Activated naive CD4-positive, alpha-beta T cell treated with anti-CD3 and anti-CD28 coated beads for 36 hours (primary cell): ENCODE measurements around the gene TMUB2. TPM values are rescaled to one million over a fixed set of nuclear protein-coding genes. Genes with fewer than 3 reads are reported as not detected.
A peak's percentile ranks its signal among the peaks of the same experiment; 100 is the strongest.

Experiments used
- CTCF ChIA-PET: fragments of 350-600 bp; sonication (Branson Sonifier 250); formaldehyde crosslinking; loops from one replicate; lab custom pipeline; 2021; ENCODE audit warnings: antibody characterized with exemption; lab: Charles Lee
- DNase-seq: peaks from one replicate; pipeline ENCODE4 v3.0.0-alpha.2; 2020
- H3K27ac Mint-ChIP-seq: one replicate; pipeline ENCODE4 v1.8.0; 2021; ENCODE audit warnings: mild to moderate bottlenecking, mixed read lengths
- H3K27me3 Mint-ChIP-seq: one replicate; pipeline ENCODE4 v1.8.0; 2021; ENCODE audit warnings: low read depth, mixed read lengths
- H3K36me3 Mint-ChIP-seq: one replicate; pipeline ENCODE4 v1.8.0; 2021; ENCODE audit warnings: low read depth, mixed read lengths
- H3K4me1 Mint-ChIP-seq: one replicate; pipeline ENCODE4 v1.8.0; 2021; ENCODE audit warnings: low read depth, mixed read lengths
- H3K4me3 Mint-ChIP-seq: one replicate; pipeline ENCODE4 v1.8.0; 2021; ENCODE audit warnings: mild to moderate bottlenecking, moderate library complexity, mixed read lengths
- H3K9me3 Mint-ChIP-seq: one replicate; pipeline ENCODE4 v1.8.0; 2021; ENCODE audit warnings: mixed read lengths
- intact Hi-C: fragments of 100-400 bp; cut with micrococcal nuclease; formaldehyde crosslinking; loops from one replicate; pipeline ENCODE4 v1.15.1; 2023
- total RNA-seq, 2 experiments: library from RNA; stranded (reverse); gene quantifications; one replicate each; pipeline ENCODE4 v1.2.3, GENCODE V29; 2021

Gene TMUB2
- total RNA-seq, 2 experiments from 2014 or later: 21.2 to 22.9 TPM

GRCh38 chr17:44197980-44198720, 11.4 kb downstream of the TMUB2 start:
- H3K4me1 Mint-ChIP-seq: peaks cover 21% of the 10 kb centered on the region
- peaks cover 22% of the 10 kb centered on the region for H3K36me3 Mint-ChIP-seq
- H3K27ac Mint-ChIP-seq: peak overlapping the region; percentile 83
- peak; percentile 54 for DNase-seq
- no peaks in the 10 kb centered on the region for H3K9me3 Mint-ChIP-seq
- peak overlapping the region; percentile 74 for H3K4me3 Mint-ChIP-seq
- intact Hi-C loops: no loop called here
- no peaks in the 10 kb centered on the region for H3K27me3 Mint-ChIP-seq
- CTCF ChIA-PET: interaction anchor here (0.6 to 2.0 kb wide), 6 partner anchors 12 to 147 kb away, joined by 3 to 9 read pairs (median 4); partner anchors contain the start of gene GRN

DNA sequence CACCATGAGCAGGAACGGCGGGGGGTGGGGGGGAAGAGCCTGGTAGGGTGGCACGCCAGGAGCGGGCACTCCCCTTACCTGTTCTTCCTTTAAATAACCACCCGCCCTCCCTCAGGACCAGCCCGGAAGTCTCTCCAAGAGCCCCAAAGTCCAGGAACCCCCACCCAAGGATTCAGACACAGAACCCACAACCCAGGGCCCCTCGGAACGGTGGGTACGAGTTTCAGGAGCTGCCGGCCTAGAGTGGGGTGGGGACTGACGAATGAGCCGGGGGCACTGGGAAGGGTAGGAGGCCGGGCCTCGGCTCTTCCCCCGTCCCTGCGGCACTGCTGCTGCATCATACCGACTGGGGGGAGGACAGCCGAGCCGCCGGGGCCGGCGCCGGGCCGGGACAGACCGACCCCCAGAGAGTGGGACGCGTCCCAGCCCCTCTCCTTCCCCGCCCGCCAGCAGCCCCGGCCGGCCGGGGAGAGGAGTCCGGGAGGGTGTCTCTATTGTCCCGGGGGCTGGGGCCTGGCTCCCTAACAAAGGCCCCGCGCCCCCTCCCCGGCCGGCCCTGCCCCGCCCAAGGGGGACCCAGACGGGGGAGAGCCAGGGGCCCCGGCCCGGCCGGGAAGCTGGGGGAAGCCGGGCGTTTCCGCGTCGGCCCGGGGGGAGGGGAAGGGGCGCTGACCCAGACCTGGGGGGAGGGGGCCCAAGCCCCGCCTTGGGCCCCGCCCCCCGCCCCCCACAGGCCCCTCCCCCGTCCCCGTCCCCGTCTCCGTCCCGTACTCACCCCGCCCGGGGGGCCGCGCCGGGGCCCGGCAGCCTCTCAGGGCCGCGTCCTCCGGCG, 12.2 kb downstream of the TMUB2 start:
- CTCF ChIA-PET: interaction anchor here (0.9 to 2.0 kb wide), 4 partner anchors 11 to 147 kb away, joined by 3 to 9 read pairs (median 6); partner anchors contain the start of gene GRN
- peak overlapping the region; percentile 83 for H3K27ac Mint-ChIP-seq
- H3K9me3 Mint-ChIP-seq: no peaks in the 10 kb centered on the region
- no peaks in the 10 kb centered on the region for H3K27me3 Mint-ChIP-seq
- peak; percentile 53 for DNase-seq
- H3K4me3 Mint-ChIP-seq: peak overlapping the region; percentile 74
- intact Hi-C loops: no loop called here
- H3K36me3 Mint-ChIP-seq: peaks cover 20% of the 10 kb centered on the region
- H3K4me1 Mint-ChIP-seq: peaks cover 29% of the 10 kb centered on the region

GRCh38 chr17:44199553-44200477, 13.0 kb downstream of the TMUB2 start, which contains the start of gene ATXN7L3:
Gene ATXN7L3, minus strand, starts transcription at chr17:44199884. Its CDS starts 1,814 bp downstream, at chr17:44198070.
- H3K27ac Mint-ChIP-seq: peak within 1 kb of the TSS; percentile 91
- H3K36me3 Mint-ChIP-seq: peaks cover 15% of the 10 kb centered on the region
- CTCF ChIA-PET: interaction anchor here (3.0 kb wide), 1 partner anchor 11 kb away, joined by 32 read pairs; no protein-coding TSS in a partner anchor
- intact Hi-C loops: loop anchor here (1.0 kb wide), 4 partner anchors 10 to 59 kb away; partner anchors contain the start of genes HROB and TMUB2
- no peaks in the 10 kb centered on the region for H3K9me3 Mint-ChIP-seq
- H3K4me1 Mint-ChIP-seq: peaks cover 36% of the 10 kb centered on the region
- no peaks in the 10 kb centered on the region for H3K27me3 Mint-ChIP-seq
- peak; percentile 100 for DNase-seq
- H3K4me3 Mint-ChIP-seq: peak within 1 kb of the TSS; percentile 86

DNA sequence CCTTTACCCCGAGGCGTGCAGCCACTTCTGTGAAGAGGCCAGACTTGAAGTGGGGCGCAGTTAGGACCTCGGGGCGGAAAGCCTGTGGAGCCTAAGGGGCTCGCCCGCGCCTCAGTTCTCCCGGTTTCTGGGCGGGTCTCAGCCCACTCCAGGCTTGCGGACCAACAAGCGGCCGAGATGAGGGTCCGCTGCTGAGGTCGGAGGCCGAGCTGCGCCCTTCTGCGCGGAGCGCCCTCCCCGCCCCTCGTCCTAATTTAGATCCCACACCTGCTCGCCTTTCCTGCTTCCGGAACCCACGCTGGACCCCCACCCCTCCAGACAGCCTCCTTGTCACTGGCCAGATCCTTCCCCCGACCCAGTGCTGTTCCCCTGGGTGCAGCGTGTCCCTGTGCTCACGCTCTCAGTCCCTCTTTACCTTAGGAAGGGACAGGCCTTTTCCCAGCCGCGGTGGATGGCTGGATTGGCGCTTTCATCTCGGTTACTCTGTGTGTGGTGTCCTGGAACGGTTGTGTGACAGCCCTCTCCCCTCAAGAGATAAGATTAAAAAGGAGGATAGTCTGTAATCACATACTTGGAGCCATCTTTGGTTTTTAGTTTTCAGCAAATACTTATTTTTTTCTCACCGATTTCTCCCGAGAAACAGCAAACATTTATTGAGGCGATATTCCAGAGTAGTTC, 13.8 kb downstream of the TMUB2 start:
- Mint-ChIP-seq H3K27ac (peak overlapping the region; percentile 91), H3K4me3 (peak overlapping the region; percentile 86), H3K4me1 (peaks cover 36% of the 10 kb centered on the region), H3K36me3 (peaks cover 12% of the 10 kb centered on the region), H3K27me3 (no peaks in the 10 kb centered on the region), H3K9me3 (no peaks in the 10 kb centered on the region)
- CTCF ChIA-PET: interaction anchor here (1.0 to 4.0 kb wide), 5 partner anchors 10 to 131 kb away, joined by 3 to 32 read pairs (median 8); partner anchors contain the start of gene TMUB2
- peak; percentile 27 for DNase-seq
- intact Hi-C loops: loop anchor here (1.0 kb wide), 4 partner anchors 10 to 59 kb away; partner anchors contain the start of genes HROB and TMUB2

- CTCF ChIA-PET: interaction anchor here (0.6 to 4.0 kb wide), 7 partner anchors 8 to 165 kb away, joined by 3 to 32 read pairs (median 8); partner anchors contain the start of gene TMUB2
- Mint-ChIP-seq H3K36me3 (peaks cover 14% of the 10 kb centered on the region), H3K4me1 (peaks cover 34% of the 10 kb centered on the region), H3K27ac (no peak overlapping the region), H3K9me3 (no peaks in the 10 kb centered on the region), H3K4me3 (no peak overlapping the region), H3K27me3 (no peaks in the 10 kb centered on the region)
- intact Hi-C loops: loop anchor here (1.0 kb wide), 1 partner anchor 129 kb away; no protein-coding TSS in a partner anchor
- no peak for DNase-seq
Measured at GRCh38 chr17:44202756-44203155, 16.0 kb downstream of the TMUB2 start.

GRCh38 chr17:44203731-44204440, 17.1 kb downstream of the TMUB2 start:
- Mint-ChIP-seq H3K36me3 (peaks cover 22% of the 10 kb centered on the region), H3K9me3 (no peaks in the 10 kb centered on the region), H3K27ac (peak overlapping the region; percentile 74), H3K27me3 (no peaks in the 10 kb centered on the region), H3K4me1 (peaks cover 36% of the 10 kb centered on the region), H3K4me3 (no peak overlapping the region)
- CTCF ChIA-PET: interaction anchor here (0.6 to 4.0 kb wide), 14 partner anchors 10 to 164 kb away, joined by 3 to 15 read pairs (median 5); partner anchors contain the start of genes FAM171A2, GRN and TMUB2
- intact Hi-C loops: loop anchor here (1.0 kb wide), 1 partner anchor 127 kb away; no protein-coding TSS in a partner anchor
- DNase-seq: peak; percentile 78

- Mint-ChIP-seq H3K9me3 (no peaks in the 10 kb centered on the region), H3K4me3 (no peak overlapping the region), H3K4me1 (peaks cover 40% of the 10 kb centered on the region), H3K36me3 (peaks cover 26% of the 10 kb centered on the region), H3K27me3 (no peaks in the 10 kb centered on the region), H3K27ac (peak overlapping the region; percentile 74)
- no peak for DNase-seq
- CTCF ChIA-PET: interaction anchor here (0.7 to 4.0 kb wide), 11 partner anchors 9 to 159 kb away, joined by 3 to 15 read pairs (median 5); partner anchors contain the start of genes FAM171A2 and TMUB2
- intact Hi-C loops: no loop called here
Measured at GRCh38 chr17:44204441-44204882, 17.7 kb downstream of the TMUB2 start.

DNA sequence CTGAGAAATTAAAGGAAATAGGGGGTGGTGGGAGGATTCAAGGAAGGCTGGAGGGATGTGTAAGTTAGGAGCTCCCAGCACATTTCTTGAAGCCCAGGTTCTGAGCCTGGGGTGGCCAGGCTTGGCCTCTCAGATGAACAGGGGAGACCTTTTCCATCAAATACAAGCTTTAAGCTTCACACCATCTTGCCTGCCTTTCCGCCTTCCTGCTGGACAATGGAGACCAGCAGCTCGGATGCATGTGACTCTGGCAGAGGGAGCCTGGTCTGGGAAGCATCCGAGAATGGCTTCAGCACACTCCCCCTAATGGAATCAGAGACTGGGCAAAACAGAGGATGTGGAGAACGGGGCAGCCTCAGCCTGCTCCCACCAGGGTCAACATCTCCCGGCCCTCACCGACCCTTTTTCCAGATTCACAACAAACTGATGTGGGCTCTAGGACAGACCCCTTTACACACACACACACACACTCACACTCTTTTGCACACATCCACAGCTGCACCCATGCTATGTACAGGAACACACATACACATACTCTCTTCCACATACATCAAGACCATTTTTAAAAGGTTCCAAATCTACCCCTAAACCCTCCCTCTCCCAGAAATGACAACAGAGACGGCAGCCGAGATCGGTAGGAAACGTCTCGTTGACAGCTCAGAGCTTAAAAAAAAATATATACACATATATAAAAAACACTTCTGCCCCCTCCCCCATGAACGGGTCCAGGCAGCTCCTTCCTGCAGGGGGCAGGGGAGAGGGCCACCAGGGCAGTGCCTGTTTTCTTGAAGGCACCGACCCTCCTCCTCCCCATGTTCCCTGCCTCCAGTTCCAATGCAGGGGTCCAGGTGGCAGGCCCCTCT, 19.4 kb downstream of the TMUB2 start:
- peak overlapping the region; percentile 42 for H3K27ac Mint-ChIP-seq
- intact Hi-C loops: no loop called here

GRCh38 chr17:44206825-44207155, 20.0 kb downstream of the TMUB2 start:
- no peak overlapping the region for H3K4me3 Mint-ChIP-seq
- H3K36me3 Mint-ChIP-seq: peaks cover 38% of the 10 kb centered on the region

More for the DNA sequence above, 19.4 kb downstream of the TMUB2 start:
- Mint-ChIP-seq H3K9me3 (no peaks in the 10 kb centered on the region), H3K27me3 (no peaks in the 10 kb centered on the region), H3K36me3 (peaks cover 35% of the 10 kb centered on the region), H3K4me3 (no peak overlapping the region), H3K4me1 (peaks cover 50% of the 10 kb centered on the region)
- CTCF ChIA-PET: interaction anchor here (0.9 to 1.5 kb wide), 4 partner anchors 10 to 164 kb away, joined by 4 to 7 read pairs (median 5); no protein-coding TSS in a partner anchor
- DNase-seq: no peak

More at GRCh38 chr17:44206825-44207155, 20.0 kb downstream of the TMUB2 start:
- H3K4me1 Mint-ChIP-seq: peaks cover 54% of the 10 kb centered on the region
- no peaks in the 10 kb centered on the region for H3K9me3 Mint-ChIP-seq
- CTCF ChIA-PET: interaction anchor here (1.5 kb wide), 1 partner anchor 163 kb away, joined by 4 read pairs; no protein-coding TSS in a partner anchor
- intact Hi-C loops: no loop called here
- DNase-seq: no peak
- no peaks in the 10 kb centered on the region for H3K27me3 Mint-ChIP-seq
- H3K27ac Mint-ChIP-seq: no peak overlapping the region
